PC-3 (cell line): ENCODE measurements around the gene CGN.

Source experiments
- CTCF ChIP-seq: fragments of 300-600 bp; sonication (generic); conservative IDR thresholded peaks from 2 replicates; pipeline ENCODE4 v1.5.1; 2017; ENCODE audit warnings: antibody characterized with exemption, low read depth, mild to moderate bottlenecking, low read length
- EZH2 ChIP-seq: fragments of 300-600 bp; sonication (generic); IDR thresholded peaks from one replicate; pipeline ENCODE4 v1.6.1; 2017; ENCODE audit warnings: antibody characterized with exemption, mild to moderate bottlenecking, low read length; ENCODE audit not compliant: unreplicated experiment
- EZH2phosphoT487 ChIP-seq: fragments of 300-600 bp; sonication (generic); IDR thresholded peaks from 2 replicates; pipeline ENCODE4 v1.6.1; 2018; ENCODE audit warnings: mild to moderate bottlenecking, antibody characterized with exemption, low read length, borderline replicate concordance

DNA sequence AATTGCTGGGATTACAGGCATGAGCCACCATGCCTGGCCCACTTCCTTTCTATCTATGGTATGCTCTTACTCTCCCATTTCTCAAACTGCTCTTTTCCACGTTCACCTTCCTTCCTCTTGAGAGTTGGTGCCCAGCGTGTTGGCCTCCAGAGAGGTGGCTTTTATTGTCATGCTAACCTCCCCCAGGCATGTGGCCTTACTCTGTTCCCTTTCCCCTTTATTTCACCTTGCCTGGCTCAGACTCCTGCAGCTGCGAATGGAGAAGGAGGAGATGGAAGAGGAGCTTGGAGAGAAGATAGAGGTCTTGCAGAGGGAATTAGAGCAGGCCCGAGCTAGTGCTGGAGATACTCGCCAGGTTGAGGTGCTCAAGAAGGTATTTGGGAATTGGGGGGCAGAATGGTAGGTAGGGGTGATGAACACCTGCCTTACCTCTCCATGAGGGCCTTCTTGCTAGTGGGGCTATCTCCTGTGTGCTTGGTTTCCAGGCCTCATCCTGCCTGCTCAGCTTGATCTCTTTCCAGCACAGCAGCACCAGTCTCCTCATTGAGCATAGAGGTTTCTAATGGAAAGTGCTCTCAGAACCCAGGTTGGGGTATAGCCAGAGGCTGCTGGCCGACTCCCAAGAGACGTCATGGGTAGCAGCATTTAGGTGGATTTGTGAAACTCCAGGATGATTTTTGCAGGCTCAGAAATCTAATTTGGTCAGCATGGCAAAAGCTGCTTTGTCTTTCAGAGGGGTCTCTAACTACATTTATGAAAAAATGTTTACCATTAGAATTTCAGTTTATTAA lies 15.7 kb downstream of the CGN start:
- TF ChIP-seq CTCF, result no peak
- no peak for TF ChIP-seq EZH2phosphoT487
- no peak for TF ChIP-seq EZH2
